Measurements from ENCODE around the gene SIRT3. TPM values are rescaled to one million over a fixed set of nuclear protein-coding genes. Genes with fewer than 3 reads are reported as not detected.

Gene SIRT3
- 6.0 and 6.8 TPM in 2 replicates for total RNA-seq

DNA sequence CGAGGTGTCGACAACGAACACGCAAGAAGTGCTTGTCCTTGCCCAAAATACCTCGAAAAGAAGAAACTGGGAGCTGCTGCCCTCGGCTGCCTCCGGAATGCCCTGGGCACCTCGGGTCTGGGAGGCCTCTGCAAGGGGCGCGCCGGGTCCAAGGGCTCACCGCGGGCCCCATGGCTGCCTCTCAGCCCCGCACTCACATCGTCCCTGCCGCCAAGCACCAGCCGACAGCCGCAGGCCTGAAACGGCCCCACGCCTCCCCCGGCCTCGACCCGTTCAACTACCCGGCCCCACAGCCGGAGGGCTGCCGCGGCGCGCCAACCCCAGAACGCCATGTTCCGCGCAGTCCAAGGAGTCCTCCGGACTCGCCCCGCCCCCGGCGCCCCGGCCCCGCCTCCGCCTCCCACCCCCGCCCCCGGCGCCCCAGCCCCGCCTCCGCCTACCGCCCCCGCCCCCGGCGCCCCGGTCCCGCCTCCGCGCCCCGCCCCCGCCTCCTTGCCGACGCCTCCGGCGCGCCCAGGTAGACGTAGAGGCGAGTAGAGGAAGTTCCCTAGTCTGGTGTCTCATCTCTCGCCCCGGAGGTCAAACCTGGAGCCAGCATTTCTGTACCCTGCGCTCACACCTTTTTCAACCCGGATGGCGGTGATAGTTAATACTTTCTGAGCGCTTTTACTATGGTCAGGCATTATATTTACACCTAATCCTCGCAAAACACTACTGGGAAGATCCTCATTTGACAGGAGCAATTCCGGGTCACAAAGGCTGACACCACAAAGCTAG lies at the start of gene SIRT3:
SIRT3 (minus strand) TSS at position 346 of the 777 bp plus-strand sequence; CDS start at position 332, 14 bp downstream.
- DNase-seq (ENCODE audit: low read depth in 2 of 2): peak; percentile 68 to 75

DNA sequence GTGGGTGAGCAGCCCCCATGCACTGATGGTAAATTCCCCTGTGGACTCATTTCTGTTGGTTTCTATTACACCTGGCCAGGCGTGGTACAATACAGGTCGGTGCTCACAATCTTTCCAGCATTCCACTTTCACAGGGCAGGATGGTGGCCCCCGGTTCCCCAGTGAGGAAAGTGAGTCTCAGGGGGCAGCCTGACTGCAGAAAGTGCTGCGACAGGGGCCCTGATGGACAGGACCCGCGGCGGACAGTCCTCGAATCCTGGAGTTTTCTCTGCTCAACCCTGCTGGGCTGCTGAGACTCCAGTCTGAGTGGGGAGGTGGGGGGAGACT lies 49.7 kb upstream of the SIRT3 start:
- no peak for DNase-seq (ENCODE audit: low read depth in 2 of 2)

DNA sequence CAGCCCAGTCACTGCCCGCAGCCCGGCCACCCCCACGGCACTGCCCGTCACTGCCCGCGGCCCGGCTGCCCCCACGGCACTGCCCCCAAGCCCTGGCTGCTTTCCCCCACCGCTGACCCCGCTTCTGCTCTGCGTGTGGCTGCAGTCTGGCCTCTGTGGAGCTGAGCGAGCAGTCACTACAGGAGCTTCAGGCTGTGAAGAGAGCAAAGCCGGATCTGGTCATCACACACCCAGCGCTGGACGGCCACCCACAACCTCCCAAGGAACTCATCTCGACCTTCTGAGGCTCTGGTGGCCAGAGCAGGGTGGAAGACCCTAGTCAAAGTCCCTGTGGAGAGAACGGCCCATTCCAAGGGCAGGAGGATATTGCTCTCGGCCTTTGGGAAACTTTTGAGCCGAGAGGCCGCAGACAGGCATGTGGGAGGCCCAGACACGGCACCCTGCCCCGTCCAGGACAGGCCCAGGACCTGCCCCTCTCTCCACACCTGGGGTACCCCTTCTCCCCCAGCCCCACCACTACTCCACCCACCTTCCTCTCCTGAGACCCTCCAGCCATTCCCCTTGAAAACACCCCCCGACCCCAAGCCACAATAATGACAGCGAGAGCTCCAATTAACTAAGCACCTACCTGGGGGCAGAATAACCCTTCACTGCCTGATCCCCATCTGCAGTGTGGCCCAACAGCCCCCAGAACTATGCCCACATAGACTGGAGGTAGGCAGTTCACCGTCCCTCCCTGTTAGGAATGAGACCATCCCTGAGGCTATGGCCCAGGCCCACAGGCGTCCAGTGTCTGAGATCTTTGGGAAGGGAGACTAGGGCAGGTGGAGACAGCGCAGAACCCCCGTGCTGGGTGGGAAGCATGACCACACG lies 49.1 kb upstream of the SIRT3 start:
- DNase-seq (ENCODE audit: low read depth in 2 of 2): no peak

DNA sequence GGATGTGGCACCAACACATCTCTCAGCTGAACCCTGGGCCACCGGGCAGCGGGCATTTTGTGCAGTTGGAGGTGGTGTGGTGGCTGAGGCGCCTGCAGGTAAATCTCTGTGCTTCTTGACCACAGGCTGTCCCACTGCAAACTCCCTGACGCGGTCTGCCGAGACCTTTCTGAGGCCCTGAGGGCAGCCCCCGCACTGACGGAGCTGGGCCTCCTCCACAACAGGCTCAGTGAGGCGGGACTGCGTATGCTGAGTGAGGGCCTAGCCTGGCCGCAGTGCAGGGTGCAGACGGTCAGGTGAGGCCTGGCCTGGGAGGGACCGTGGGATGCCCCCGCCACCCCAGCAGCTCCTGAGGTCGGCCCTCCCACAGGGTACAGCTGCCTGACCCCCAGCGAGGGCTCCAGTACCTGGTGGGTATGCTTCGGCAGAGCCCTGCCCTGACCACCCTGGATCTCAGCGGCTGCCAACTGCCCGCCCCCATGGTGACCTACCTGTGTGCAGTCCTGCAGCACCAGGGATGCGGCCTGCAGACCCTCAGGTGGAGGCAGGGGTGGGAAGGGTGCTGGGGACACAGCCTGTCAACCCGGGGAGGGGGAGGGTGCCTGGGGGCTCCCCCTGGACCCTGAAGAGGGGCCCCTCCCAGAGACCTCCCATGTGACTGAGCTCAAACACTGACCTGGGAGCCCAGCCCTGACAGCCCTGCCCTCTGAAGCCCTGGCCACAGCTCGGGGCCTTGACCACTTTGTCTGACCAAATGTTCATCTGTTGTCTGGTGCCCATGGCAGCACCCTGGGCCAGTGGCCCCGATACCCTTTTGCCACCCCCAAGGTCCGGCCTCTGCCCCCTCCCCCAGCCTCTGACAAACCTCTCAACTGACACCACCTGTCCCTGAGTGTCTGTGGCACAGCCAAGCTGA lies 48.2 kb upstream of the SIRT3 start:
- no peak for DNase-seq (ENCODE audit: low read depth in 2 of 2)

DNA sequence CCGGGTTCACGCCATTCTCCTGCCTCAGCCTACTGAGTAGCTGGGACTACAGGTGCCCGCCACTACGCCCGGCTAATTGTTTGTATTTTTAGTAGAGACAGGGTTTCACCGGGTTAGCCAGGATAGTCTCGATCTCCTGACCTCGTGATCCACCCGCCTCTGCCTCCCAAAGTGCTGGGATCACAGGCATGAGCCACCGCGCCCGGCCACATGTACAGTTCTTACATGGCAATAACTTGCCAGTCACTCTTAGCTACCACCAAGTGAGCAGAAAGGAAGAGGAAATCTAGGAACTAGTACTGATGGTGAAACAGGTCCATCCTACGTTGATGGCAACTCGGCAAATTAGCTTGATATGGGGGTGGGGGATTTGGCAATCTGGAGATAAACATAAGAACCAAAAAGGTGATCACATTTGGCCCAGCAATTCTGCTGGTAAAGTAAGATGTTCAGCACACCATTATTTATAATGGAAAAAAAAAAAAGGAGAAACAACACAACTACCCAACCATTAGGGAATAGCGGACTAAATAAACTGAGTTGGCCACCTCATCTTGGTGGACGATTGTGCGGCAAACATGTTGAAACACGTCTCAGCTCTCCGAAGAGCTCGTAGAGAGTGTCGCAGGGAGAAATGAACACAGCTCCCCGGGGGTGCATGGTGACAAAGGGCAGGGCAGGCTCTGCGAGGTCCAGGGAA lies 47.4 kb upstream of the SIRT3 start:
- no peak for DNase-seq (ENCODE audit: low read depth in 2 of 2)

DNA sequence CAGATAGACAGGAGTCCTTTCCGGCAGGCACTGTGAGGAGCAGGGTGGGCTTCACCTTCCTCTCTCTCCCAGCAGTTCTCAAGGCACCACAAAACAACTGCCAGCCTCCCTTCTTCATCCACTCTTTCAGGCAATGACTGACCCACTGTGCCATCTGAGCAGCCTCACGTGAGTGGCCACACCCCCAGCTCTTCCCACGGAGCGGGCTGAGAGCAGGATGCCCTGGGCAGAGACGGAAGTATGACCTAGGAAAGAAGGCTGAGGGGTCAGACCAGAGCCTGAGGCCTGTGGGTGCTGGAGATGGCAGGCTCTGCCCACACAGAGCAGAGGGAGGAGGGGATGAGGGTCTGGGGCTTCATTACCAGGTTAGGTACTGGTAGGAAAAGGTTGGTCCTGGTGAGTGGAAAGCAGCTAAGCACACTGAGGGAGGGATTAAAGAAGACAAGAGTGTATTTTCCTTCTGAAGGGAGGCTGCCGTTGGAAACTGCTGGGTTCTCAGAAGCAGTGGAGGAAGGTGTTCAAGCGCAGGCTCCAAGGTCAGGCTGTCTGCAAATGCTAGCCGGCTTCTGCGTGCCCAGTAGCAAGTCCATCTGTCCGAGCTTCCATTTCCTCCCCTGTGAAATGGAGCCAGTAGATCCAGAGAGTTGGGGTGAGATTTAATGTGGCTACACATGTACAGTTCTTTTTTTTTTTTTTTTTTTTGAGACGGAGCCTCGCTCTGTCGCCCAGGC lies 46.7 kb upstream of the SIRT3 start:
- no peak for DNase-seq (ENCODE audit: low read depth in 2 of 2)

DNA sequence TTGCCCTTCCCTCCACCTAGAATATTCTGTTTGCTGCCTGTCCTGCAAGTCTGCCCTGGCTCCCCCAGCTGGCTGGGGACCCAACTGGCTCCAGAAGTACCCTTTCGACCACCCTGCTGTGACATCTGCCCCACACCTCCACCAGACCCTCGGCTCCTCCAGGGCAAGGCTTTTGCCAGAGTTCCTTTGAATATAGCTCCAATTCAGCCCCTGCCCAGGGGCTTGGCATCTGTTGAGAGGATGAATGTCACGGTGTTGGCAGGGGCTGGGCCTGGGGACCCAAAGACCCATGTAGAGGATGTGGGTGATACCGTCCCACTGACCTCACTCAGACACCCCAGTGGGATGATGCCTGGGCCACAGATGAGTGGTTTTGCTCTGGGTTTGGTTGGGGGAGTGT lies 46.0 kb upstream of the SIRT3 start:
- DNase-seq (ENCODE audit: low read depth in 2 of 2): no peak

DNA sequence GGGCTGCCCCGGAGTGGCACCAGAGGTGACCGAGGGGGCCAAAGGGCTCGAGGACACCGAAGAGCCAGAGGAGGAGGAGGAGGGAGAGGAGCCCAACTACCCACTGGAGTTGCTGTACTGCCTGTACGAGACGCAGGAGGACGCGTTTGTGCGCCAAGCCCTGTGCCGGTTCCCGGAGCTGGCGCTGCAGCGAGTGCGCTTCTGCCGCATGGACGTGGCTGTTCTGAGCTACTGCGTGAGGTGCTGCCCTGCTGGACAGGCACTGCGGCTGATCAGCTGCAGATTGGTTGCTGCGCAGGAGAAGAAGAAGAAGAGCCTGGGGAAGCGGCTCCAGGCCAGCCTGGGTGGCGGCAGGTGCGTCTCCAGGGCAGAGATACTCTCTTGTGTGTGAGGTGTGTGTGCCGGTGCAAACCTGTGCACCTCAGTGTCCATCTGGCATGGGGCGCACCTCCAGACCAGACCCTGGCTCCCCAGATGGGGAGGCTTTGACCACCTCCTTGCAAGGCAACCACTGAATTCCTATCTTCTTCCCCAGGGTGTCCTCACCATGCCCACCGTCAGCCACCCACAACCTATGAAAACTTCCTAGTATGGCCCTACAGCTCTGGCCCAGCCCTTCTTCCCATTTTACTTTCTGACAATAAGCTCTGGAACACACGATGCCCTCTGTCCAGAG lies 45.5 kb upstream of the SIRT3 start:
- DNase-seq (ENCODE audit: low read depth in 2 of 2): no peak

DNA sequence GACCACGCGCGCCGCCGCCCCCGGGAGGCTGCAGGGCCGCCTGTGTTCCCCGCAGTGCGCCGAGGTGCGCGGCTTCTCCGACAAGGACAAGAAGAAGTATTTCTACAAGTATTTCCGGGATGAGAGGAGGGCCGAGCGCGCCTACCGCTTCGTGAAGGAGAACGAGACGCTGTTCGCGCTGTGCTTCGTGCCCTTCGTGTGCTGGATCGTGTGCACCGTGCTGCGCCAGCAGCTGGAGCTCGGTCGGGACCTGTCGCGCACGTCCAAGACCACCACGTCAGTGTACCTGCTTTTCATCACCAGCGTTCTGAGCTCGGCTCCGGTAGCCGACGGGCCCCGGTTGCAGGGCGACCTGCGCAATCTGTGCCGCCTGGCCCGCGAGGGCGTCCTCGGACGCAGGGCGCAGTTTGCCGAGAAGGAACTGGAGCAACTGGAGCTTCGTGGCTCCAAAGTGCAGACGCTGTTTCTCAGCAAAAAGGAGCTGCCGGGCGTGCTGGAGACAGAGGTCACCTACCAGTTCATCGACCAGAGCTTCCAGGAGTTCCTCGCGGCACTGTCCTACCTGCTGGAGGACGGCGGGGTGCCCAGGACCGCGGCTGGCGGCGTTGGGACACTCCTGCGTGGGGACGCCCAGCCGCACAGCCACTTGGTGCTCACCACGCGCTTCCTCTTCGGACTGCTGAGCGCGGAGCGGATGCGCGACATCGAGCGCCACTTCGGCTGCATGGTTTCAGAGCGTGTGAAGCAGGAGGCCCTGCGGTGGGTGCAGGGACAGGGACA lies 44.8 kb upstream of the SIRT3 start:
- DNase-seq (ENCODE audit: low read depth in 2 of 2): no peak

DNA sequence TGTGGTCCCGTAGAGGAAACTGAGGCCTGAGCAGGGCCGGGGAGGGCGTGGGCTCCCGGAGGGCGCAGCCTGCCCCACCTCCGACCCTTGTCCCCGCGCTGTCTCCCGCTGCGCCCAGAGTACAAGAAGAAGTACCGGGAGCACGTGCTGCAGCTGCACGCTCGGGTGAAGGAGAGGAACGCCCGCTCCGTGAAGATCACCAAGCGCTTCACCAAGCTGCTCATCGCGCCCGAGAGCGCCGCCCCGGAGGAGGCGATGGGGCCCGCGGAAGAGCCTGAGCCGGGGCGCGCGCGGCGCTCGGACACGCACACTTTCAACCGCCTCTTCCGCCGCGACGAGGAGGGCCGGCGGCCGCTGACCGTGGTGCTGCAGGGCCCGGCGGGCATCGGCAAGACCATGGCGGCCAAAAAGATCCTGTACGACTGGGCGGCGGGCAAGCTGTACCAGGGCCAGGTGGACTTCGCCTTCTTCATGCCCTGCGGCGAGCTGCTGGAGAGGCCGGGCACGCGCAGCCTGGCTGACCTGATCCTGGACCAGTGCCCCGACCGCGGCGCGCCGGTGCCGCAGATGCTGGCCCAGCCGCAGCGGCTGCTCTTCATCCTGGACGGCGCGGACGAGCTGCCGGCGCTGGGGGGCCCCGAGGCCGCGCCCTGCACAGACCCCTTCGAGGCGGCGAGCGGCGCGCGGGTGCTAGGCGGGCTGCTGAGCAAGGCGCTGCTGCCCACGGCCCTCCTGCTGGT lies 44.0 kb upstream of the SIRT3 start:
- DNase-seq (ENCODE audit: low read depth in 2 of 2): peak; percentile 29 to 49

DNA sequence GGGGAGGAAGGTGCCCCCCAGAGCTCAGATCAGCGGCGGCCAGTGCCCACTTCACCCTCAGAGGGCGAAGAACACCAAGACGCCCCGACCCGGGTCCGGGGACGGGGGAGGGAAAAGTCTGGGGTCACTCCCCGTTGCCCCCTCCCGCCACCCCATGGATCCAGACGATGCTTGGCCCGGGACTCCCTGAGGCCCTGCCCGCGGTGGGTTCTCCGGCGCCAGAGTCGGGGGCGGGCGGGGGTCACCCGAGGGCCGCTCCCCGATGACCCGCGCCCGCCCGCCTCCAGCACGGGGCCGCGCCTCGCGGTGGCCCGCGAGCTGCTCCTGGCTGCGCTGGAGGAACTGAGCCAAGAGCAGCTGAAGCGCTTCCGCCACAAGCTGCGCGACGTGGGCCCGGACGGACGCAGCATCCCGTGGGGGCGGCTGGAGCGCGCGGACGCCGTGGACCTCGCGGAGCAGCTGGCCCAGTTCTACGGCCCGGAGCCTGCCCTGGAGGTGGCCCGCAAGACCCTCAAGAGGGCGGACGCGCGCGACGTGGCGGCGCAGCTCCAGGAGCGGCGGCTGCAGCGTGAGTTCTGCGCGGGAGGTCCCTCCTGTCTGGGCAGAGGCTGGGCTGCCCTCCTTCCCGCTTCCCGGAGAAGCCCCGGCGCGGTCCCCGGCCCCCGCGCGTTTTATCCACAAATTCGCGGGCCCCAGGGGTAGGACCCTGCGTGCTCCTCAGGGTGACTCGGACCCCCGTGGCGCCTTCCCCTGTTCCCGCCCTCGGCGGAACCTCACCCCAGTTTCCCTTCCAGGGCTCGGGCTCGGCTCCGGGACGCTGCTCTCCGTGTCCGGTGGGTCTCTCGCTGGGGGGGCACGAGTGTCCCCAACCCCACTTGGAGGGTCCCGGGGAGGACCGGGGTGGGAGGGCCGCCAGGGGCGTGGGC lies 43.2 kb upstream of the SIRT3 start:
- DNase-seq (ENCODE audit: low read depth in 2 of 2): no peak

DNA sequence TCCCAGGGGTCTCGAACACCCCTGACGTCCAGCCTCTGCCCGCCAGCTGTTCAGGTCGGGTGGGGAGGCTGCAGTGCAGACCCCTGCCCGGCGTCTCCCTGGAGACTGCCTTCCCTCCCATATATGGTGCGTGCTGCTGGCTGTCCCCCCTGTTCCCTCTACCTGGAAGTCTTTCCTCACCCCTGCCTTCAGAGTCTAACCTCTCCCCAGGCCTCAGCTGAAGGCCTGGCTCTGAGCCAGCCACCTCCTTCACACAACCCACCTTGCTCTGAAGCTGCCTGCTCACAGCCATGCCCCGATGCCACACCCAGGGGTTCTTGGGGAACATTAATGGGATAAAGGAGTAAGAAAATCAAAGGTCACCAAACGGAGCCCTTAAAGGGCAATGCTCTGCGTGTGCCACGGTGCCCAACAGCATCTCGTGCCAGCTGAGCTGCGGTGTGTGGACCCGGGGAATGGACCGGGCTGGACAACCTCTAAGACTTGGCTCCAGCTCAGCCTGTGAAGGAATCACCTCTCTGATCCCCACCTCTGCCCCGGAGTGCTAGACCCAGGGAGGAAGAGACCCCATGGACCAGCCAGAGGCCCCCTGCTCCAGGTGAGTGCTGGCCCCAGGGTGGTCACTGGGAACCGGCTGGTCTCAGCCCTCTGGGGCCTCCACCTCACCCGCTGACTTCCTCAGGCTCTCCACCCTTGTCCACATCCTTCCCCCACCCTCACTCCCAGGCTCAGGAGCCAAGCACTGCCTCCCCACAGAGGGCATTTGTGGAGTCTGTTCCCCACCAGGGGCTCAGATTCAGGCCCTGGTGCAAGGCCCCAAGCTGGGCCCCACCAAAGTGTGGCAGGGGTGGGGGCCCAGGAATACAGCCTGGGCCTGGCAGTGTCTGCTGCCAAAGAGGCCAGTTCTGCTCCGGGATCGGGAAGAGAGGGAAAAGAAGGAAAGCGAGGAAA lies 42.1 kb upstream of the SIRT3 start, which contains the start of gene NLRP6:
NLRP6 (plus strand) TSS at position 407 of the 951 bp plus-strand sequence; CDS start at position 570, 163 bp downstream.
- no peak for DNase-seq (ENCODE audit: low read depth in 2 of 2)

DNA sequence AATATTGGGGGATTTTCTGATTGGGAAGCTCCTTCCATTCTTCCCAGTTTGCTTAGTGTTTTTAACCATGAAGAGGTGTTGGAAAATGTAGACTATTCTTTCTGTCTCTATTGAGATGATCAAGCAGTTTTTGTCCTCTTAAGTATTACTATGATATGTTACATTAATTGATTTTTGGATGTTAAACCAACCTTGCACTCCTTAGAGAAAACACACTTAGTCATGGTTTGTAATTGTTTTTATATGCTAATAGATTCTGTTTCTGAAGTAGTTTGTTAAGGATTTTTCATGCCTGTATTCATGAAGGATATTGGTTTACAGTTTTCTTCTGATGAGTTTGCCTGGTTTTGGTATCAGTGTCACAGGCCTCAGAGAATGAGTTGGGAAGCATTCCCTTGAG lies 40.1 kb upstream of the SIRT3 start:
- no peak for DNase-seq (ENCODE audit: low read depth in 2 of 2)

DNA sequence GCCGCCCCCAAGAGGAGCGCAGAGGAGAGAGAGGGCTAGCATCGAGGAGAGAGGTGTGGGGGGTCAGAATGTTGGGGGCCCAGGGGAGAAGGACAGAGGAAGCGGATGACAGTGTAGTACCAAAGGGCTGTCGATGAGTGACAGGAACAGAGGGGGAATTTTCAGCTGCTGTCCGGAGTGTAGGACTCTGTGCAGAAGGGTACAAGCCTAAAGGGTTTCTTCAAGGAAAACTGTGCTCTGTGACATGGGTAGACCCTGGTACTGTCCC lies 36.7 kb upstream of the SIRT3 start:
- no peak for DNase-seq (ENCODE audit: low read depth in 2 of 2)

DNA sequence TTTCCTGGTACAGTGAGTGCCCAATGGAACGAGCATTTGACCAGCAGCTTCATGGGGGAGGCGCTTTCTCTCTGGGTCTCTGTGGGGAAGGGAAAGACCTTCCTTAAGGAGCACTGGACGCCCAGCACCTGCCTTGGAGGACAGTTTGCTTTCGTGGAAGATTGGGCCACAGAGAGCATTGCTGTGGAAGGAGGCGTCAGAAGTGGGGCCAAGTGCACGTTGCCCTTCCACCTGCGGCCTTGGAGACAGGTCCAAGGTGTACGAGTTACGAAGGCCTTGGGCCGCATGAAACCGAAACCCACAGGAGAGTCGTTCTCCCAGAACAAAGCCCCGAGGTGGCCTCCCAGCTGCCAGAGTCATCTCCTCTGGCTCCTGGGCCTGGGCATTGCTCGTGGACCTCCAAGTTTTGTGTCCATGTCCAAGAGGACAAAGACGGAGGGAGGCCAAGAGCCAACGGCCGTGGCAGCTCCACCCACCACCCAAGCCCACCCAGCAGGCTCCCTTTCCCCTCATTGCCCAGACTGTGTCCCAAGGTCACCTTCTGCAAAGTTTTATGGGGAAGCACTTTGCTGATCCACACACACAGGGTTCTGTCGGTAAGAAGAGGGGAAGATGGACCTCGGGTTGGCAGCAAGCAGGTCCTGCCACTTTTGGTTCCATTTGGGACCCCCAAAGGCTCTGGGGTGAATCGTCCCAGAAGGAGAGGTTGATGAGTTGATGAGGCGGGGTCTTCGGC lies 36.2 kb upstream of the SIRT3 start:
- no peak for DNase-seq (ENCODE audit: low read depth in 2 of 2)

DNA sequence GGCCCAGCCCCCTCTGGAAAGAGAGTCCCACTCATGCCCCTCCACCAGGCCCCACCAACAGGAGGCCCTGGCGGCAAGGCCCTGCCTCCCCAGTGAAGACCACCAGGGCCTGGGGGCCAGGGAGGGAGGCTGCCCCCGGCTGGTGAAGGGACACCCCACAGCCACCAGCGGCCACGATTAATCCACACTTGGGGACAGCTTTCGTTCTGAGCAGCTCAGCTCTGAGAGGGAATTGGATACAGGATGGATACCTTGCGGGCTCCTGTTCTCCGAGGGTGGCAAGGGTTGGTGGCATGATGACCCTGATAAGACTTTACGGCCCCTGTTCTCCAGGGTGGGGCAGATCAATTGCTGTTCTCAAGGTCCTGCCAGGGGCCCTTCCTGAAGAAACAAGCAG lies 35.2 kb upstream of the SIRT3 start:
- no peak for DNase-seq (ENCODE audit: low read depth in 2 of 2)
